SK-N-MC (cell line): Measurements from ENCODE around the gene NRXN3.

Source experiments
- EZH2 ChIP-seq: fragments of 200-600 bp; sonication (generic); IDR thresholded peaks from one replicate; pipeline ENCODE4 v1.6.1; 2017; ENCODE audit warnings: antibody characterized with exemption
- POLR2AphosphoS5 ChIP-seq: IDR thresholded peaks from 2 replicates; pipeline ENCODE4 v1.6.1; 2012; ENCODE audit warnings: mild to moderate bottlenecking, low read depth, low read length, borderline replicate concordance

DNA sequence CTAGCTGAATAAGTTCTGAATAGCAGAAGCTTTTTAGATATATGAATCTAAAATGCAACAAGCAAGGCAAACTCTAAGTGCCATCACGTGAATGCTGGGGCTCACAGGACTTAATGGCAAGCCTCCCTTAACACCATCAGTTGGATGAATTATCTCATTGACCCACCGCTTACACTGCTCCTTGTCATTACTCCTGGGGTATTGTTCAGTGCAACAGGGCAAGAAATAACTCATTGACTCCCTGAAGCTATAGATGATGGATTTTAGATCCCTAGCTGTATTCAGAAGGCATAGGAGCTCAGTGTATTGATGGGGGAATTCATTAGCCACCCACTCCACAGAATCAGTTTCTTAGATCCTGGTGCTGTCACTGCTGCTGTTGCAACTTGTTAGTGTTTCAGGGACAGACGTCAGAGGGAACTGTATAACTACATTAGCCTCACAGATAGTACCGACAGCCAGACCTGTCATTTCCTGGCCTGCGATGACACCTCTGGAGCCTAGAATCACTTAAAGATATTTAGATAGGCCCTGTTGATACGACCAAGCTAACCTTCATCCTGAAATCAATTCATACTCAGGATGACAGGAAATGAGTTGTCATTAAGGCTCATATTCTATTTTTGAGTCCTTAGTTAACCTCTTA is 1305.8 kb downstream of the NRXN3 start:
- TF ChIP-seq POLR2AphosphoS5: no peak
- TF ChIP-seq EZH2: no peak
